ENCODE results near the gene C1orf159. TPM values are rescaled to one million over a fixed set of nuclear protein-coding genes. Genes with fewer than 3 reads are reported as not detected.
A peak's percentile ranks its signal among the peaks of the same experiment; 100 is the strongest.
"Not testable (repeated sequence)": the region's sequence is repeated elsewhere in the genome, so short reads cannot be mapped to it uniquely, and the experiment has no call there.

C1orf159 gene
- total RNA-seq, 2 donors from 2014 or later, result 13.4 to 17.1 TPM

DNA sequence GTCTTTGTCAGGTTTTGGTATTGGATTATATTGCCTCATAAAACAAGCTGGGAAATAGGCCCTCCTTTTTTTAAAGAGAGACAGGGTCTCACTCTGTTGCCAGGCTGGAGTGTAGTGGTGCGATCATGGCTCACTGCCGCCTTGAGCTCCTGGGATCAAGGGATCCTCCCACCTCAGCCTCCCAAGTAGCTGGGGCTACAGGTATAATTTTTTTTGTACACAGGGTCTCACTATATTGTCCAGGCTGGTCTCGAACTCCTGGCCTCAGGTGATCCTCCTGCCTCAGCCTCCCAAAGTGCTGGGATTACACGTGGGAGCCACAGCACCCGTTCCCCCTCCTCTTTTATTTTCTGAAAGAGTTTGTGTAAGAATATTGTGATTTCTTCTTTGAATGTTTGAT is 19.8 kb downstream of the C1orf159 start:
- H3K9me3 ChIP-seq (ENCODE audit: control insufficient read depth, low read length, poor library complexity, severe bottlenecking); ATAC-seq; H3K4me1 Mint-ChIP-seq; H3K4me3 Mint-ChIP-seq; H3K27ac Mint-ChIP-seq; H3K36me3 Mint-ChIP-seq (ENCODE audit: low read depth); H3K27me3 Mint-ChIP-seq; DNase-seq: not testable (repeated sequence)

DNA sequence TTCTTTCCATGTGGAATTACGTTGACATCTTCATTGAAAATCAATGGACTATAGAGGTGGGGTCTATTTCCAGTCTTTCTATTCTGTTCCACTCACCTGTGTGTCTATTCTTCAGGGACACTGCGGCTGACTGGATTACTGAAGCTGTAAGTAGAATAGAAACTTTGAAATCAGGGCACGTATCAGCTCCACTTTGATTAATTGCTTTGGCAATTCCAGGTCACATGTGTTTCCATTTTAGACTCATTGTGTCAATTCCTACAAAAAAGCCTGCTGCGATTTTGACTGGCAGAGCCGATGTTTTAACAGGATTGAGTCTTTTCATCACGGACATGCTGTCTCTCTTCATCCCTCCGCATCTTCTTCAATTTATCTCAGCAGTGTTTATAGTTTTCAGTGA is 20.9 kb downstream of the C1orf159 start:
- DNase-seq, result no peak
- ATAC-seq, result no peak
- peaks cover 6% of the 10 kb centered on the region for H3K4me1 Mint-ChIP-seq
- no peaks in the 10 kb centered on the region for H3K9me3 ChIP-seq (ENCODE audit: control insufficient read depth, low read length, poor library complexity, severe bottlenecking)
- H3K36me3 Mint-ChIP-seq (ENCODE audit: low read depth), result no peaks in the 10 kb centered on the region
- H3K4me3 Mint-ChIP-seq, result no peak overlapping the region
- no peak overlapping the region for H3K27ac Mint-ChIP-seq
- no peaks in the 10 kb centered on the region for H3K27me3 Mint-ChIP-seq

- Mint-ChIP-seq H3K4me1 (peaks cover 6% of the 10 kb centered on the region), H3K36me3 (ENCODE audit: low read depth) (no peaks in the 10 kb centered on the region), H3K4me3 (no peak overlapping the region), H3K27me3 (no peaks in the 10 kb centered on the region), H3K27ac (no peak overlapping the region)
- ATAC-seq (no peak), DNase-seq (no peak)
- no peaks in the 10 kb centered on the region for H3K9me3 ChIP-seq (ENCODE audit: control insufficient read depth, low read length, poor library complexity, severe bottlenecking)
Measured at GRCh38 chr1:1093610-1093943, 22.3 kb downstream of the C1orf159 start.

DNA sequence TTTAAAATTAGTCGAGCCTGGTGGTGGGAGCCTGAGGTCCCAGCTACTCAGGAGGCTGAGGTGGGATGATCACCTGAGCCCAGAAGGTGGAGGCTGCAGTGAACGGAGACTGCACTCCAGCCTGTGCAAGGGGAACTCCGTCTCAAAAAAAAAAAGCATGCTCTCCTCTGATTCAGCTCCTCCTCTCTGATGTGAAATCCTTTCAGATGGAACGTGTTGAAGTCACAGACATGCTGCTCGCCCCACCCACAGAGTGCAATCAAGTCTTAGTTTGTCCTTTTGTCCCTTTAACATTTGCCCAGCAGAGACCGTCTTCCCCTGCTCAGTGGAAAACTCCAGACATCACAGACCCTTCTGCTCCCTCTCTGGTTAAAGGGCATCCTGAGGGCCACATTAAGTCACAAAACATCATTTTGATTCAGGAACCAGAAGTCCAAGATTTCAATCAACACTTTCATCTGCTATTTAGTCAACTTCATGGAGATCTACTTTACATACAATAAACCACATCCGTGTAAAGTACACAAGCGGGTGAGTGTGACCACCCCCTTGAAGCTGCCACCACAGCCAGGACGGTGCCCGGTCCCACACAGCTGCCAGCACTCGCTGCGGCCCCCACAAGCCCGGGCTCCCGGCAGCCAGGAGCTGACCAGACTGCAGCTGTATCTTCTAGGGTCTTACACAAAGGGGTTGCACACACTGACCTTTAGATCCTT is 22.8 kb downstream of the C1orf159 start:
- ATAC-seq, result no peak

GRCh38 chr1:1092149-1092855 is 23.6 kb downstream of the C1orf159 start:
- ATAC-seq, result no peak
- no peak overlapping the region for H3K4me3 Mint-ChIP-seq
- no peaks in the 10 kb centered on the region for H3K36me3 Mint-ChIP-seq (ENCODE audit: low read depth)
- H3K4me1 Mint-ChIP-seq, result peaks cover 6% of the 10 kb centered on the region
- H3K27ac Mint-ChIP-seq, result no peak overlapping the region
- no peaks in the 10 kb centered on the region for H3K27me3 Mint-ChIP-seq
- H3K9me3 ChIP-seq (ENCODE audit: control insufficient read depth, low read length, poor library complexity, severe bottlenecking), result no peaks in the 10 kb centered on the region
- DNase-seq, result no peak

More for the DNA sequence above, 22.8 kb downstream of the C1orf159 start:
- DNase-seq, result no peak
- Mint-ChIP-seq H3K27ac (no peak overlapping the region), H3K4me3 (no peak overlapping the region), H3K27me3 (no peaks in the 10 kb centered on the region), H3K4me1 (peaks cover 6% of the 10 kb centered on the region), H3K36me3 (ENCODE audit: low read depth) (no peaks in the 10 kb centered on the region)
- H3K9me3 ChIP-seq (ENCODE audit: control insufficient read depth, low read length, poor library complexity, severe bottlenecking), result no peaks in the 10 kb centered on the region

- Mint-ChIP-seq H3K27ac (no peak overlapping the region), H3K4me1 (peaks cover 6% of the 10 kb centered on the region), H3K4me3 (no peak overlapping the region), H3K36me3 (ENCODE audit: low read depth) (no peaks in the 10 kb centered on the region), H3K27me3 (no peaks in the 10 kb centered on the region)
- H3K9me3 ChIP-seq (ENCODE audit: control insufficient read depth, low read length, poor library complexity, severe bottlenecking), result no peaks in the 10 kb centered on the region
- no peak for DNase-seq
- ATAC-seq, result peak; percentile 30
Measured at GRCh38 chr1:1091344-1092148, 24.3 kb downstream of the C1orf159 start.

DNA sequence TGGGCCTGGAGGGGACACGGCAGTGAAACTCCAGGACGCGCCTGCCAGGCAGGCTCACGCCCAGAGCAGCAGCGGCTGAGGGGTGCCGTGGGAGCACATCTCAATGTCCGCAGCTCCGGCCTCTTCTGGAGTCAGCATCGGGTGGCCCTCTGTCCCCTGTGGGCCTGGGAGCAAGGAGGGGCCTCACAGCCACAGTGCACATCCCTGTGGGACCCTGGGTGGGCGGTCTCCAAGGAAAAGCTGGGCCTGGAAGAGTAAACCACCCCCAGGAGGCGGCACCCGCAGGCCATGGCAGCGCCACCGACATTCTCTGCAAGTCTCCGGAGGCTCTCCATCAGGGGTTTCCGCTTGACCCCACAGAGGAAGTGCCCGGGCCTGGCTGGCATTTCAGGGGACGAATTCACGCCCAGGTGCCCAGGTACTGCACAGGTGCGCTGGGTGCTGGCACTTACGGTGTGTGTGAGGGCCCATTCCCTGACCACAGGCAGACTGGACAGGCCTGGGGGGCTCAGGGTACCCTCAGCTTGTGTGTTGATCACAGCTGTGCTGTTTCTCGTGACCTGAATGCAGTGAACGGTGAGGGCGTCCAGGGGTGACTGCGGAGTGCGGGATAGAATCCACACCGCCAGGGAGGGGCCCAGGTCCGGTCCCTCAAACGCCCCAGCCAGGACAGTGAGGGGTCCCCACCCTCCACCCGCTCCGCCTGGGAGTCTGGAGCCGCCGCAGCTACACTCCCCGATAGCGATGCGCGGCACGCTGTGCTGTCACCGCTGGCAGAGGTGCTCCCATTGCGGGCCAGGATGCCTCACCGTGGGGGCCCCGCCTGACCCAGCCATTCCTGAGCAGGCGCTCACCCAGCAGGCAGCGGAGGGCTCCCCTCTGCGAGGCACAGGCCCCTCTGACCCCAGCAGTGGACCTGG is 25.2 kb downstream of the C1orf159 start:
- DNase-seq (no peak), ATAC-seq (no peak)
- Mint-ChIP-seq H3K4me3 (no peak overlapping the region), H3K27ac (no peak overlapping the region), H3K4me1 (peaks cover 6% of the 10 kb centered on the region), H3K27me3 (no peaks in the 10 kb centered on the region), H3K36me3 (ENCODE audit: low read depth) (no peaks in the 10 kb centered on the region)
- H3K9me3 ChIP-seq (ENCODE audit: control insufficient read depth, low read length, poor library complexity, severe bottlenecking), result no peaks in the 10 kb centered on the region

DNA sequence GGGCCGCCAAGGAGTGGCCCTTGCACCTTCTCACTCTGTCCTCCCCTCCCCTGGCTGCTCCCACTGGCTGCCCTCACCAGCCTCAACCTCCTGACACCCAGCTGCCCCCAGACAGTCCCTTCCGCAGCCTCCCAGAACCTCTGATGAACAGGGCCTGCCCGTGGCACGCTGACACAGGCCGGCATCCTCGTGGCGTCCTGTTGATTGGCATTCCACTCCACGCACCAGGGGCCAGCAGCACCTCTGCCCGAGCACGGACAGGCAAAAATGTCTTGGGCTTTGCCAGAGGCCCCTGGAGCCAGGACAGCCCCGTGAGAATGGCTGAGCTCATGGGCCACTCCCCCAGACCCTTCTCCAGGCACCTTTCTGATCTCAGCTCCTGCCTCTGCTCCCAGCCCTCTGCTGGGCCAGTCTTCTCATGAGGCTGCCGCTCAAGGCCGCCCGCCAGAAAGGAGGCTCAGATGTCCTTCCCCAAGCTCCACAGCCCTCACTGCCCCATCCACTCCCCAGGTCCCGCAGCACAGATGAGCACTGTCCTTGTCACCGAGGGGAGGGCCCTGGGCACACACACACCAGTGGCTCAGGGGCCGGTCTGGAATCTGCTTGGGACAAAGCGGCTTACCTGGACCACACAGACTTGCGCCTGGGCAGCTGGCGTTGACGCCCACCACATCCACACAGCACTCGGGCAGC is 26.0 kb downstream of the C1orf159 start:
- peaks cover 6% of the 10 kb centered on the region for H3K4me1 Mint-ChIP-seq
- H3K27me3 Mint-ChIP-seq, result no peaks in the 10 kb centered on the region
- no peak for DNase-seq
- H3K27ac Mint-ChIP-seq, result no peak overlapping the region
- no peaks in the 10 kb centered on the region for H3K36me3 Mint-ChIP-seq (ENCODE audit: low read depth)
- no peak for ATAC-seq
- H3K4me3 Mint-ChIP-seq, result no peak overlapping the region
- no peaks in the 10 kb centered on the region for H3K9me3 ChIP-seq (ENCODE audit: control insufficient read depth, low read length, poor library complexity, severe bottlenecking)

GRCh38 chr1:1088801-1089680 is 26.8 kb downstream of the C1orf159 start:
- Mint-ChIP-seq H3K27ac (no peak overlapping the region), H3K36me3 (ENCODE audit: low read depth) (no peaks in the 10 kb centered on the region), H3K27me3 (no peaks in the 10 kb centered on the region), H3K4me3 (no peak overlapping the region), H3K4me1 (peaks cover 6% of the 10 kb centered on the region)
- no peaks in the 10 kb centered on the region for H3K9me3 ChIP-seq (ENCODE audit: control insufficient read depth, low read length, poor library complexity, severe bottlenecking)
- ATAC-seq (no peak), DNase-seq (no peak)

DNA sequence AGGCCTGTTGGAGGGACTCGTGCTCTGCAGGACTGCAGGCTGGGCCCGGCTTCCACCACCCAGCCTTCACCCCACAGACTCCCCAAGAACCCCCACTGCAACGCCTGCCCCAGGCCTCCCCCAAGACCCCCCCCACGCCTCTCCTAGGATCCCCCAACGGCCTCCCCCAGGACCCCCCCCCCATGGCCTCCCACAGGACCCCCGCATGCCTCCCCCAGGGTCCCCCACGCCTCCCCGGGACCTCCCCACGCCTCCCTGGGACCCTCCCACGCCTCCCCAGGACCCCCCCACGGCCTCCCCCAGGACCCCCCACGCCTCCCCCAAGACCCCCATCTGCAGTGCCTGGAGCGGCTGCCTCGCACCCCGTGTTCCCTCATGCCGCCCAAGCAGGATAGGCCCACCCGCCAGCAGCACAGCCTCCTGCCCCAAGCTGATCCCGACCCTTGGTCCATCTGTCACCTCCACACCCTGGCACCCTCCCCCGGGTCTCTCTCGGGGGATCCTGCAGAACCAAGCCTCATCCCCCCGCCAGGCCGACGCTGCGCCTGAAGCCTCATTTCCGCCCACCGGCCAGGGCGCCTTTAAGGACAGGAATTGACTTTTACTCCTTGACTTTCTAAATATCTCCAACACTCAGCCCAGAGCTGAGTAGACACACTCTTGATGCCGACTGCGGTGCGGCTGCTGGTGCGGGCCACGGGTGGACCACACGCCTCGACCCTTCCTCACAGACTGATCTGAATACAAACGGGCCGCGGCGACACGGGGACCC is 27.7 kb downstream of the C1orf159 start:
- no peak overlapping the region for H3K4me3 Mint-ChIP-seq
- H3K9me3 ChIP-seq (ENCODE audit: control insufficient read depth, low read length, poor library complexity, severe bottlenecking), result no peaks in the 10 kb centered on the region
- no peak for ATAC-seq
- H3K36me3 Mint-ChIP-seq (ENCODE audit: low read depth), result no peaks in the 10 kb centered on the region
- no peaks in the 10 kb centered on the region for H3K27me3 Mint-ChIP-seq
- H3K27ac Mint-ChIP-seq, result no peak overlapping the region
- H3K4me1 Mint-ChIP-seq, result peaks cover 6% of the 10 kb centered on the region
- no peak for DNase-seq

- peaks cover 3% of the 10 kb centered on the region for H3K4me1 Mint-ChIP-seq
- no peak overlapping the region for H3K27ac Mint-ChIP-seq
- H3K36me3 Mint-ChIP-seq (ENCODE audit: low read depth), result no peaks in the 10 kb centered on the region
- no peaks in the 10 kb centered on the region for H3K9me3 ChIP-seq (ENCODE audit: control insufficient read depth, low read length, poor library complexity, severe bottlenecking)
- ATAC-seq (no peak), DNase-seq (no peak)
- no peaks in the 10 kb centered on the region for H3K27me3 Mint-ChIP-seq
- no peak overlapping the region for H3K4me3 Mint-ChIP-seq
Measured at GRCh38 chr1:1087351-1088028, 28.4 kb downstream of the C1orf159 start.

All from T-helper 17 cell (primary cell).